Activated CD8-positive, alpha-beta T cell treated with anti-CD3 and anti-CD28 coated beads, Interleukin-2, amount 10 ng/mL, durations not matched to agents 7 days and 5 days (primary cell): ENCODE results near the gene ATP7B. TPM values are rescaled to one million over a fixed set of nuclear protein-coding genes. Genes with fewer than 3 reads are reported as not detected.
A peak's percentile ranks its signal among the peaks of the same experiment; 100 is the strongest.

ENCODE experiments used
- ATAC-seq: fragments of 150-1000 bp; cut with Tn5 transposase; one replicate; pipeline ENCODE4 v1.10.0; 2021; ENCODE audit warnings: moderate library complexity
- CTCF ChIA-PET: fragments of 350-600 bp; sonication (Branson Sonifier 250); formaldehyde crosslinking; loops from one replicate; lab custom pipeline; 2021; ENCODE audit warnings: antibody characterized with exemption; lab: Charles Lee
- POLR2A ChIA-PET: fragments of 350-600 bp; sonication (Branson Sonifier 250); formaldehyde crosslinking; loops from one replicate; lab custom pipeline; 2021; ENCODE audit warnings: antibody characterized with exemption; lab: Charles Lee
- DNase-seq: peaks from one replicate; pipeline ENCODE4 v3.0.0-alpha.2; 2020
- H3K27ac Mint-ChIP-seq: one replicate; pipeline ENCODE4 v1.8.0; 2021; ENCODE audit warnings: mild to moderate bottlenecking, mixed read lengths
- H3K27me3 Mint-ChIP-seq: one replicate; pipeline ENCODE4 v1.8.0; 2021; ENCODE audit warnings: low read depth, mixed read lengths
- H3K36me3 Mint-ChIP-seq: one replicate; pipeline ENCODE4 v1.8.0; 2021; ENCODE audit warnings: low read depth, mixed read lengths
- H3K4me1 Mint-ChIP-seq: one replicate; pipeline ENCODE4 v1.8.0; 2021; ENCODE audit warnings: low read depth, mixed read lengths
- H3K4me3 Mint-ChIP-seq: one replicate; pipeline ENCODE4 v1.8.0; 2021; ENCODE audit warnings: mild to moderate bottlenecking, mixed read lengths
- H3K9me3 Mint-ChIP-seq: one replicate; pipeline ENCODE4 v1.8.0; 2022; ENCODE audit warnings: mixed read lengths; ENCODE audit not compliant: insufficient read depth
- total RNA-seq, 2 experiments: library from RNA; stranded (reverse); gene quantifications; one replicate each; pipeline ENCODE4 v1.2.3, GENCODE V29; 2021

ATP7B gene
- total RNA-seq, 2 experiments from 2014 or later, result 0.29 to 0.37 TPM

DNA sequence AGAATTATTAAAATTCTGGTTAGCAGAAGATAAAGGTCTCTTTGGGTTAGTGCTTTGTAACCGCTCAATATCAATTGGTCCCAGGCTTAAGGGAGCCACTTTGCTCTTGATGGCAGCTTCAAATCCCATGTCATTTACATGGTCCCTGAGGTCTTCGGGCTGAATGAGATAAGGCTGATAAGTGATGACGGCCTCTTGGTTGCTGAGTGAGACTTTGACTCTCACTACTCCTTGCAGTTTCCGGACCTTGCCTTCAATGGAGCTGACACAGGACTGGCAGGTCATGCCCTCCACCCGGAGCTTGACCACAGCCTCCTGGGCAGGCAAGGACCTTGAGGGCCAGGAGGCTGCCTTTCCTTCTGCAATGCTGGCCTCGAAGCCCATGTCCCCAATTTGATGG lies 36.8 kb downstream of the ATP7B start:
- Mint-ChIP-seq H3K27me3 (no peaks in the 10 kb centered on the region), H3K27ac (no peak overlapping the region), H3K4me1 (peaks cover 18% of the 10 kb centered on the region), H3K9me3 (no peaks in the 10 kb centered on the region), H3K4me3 (no peak overlapping the region), H3K36me3 (no peaks in the 10 kb centered on the region)
- no peak for DNase-seq
- CTCF ChIA-PET, result interaction anchor here (1.1 kb wide), 1 partner anchor 27 kb away, joined by 4 read pairs; no protein-coding TSS in a partner anchor
- POLR2A ChIA-PET, result no interaction called here
- no peak for ATAC-seq

DNA sequence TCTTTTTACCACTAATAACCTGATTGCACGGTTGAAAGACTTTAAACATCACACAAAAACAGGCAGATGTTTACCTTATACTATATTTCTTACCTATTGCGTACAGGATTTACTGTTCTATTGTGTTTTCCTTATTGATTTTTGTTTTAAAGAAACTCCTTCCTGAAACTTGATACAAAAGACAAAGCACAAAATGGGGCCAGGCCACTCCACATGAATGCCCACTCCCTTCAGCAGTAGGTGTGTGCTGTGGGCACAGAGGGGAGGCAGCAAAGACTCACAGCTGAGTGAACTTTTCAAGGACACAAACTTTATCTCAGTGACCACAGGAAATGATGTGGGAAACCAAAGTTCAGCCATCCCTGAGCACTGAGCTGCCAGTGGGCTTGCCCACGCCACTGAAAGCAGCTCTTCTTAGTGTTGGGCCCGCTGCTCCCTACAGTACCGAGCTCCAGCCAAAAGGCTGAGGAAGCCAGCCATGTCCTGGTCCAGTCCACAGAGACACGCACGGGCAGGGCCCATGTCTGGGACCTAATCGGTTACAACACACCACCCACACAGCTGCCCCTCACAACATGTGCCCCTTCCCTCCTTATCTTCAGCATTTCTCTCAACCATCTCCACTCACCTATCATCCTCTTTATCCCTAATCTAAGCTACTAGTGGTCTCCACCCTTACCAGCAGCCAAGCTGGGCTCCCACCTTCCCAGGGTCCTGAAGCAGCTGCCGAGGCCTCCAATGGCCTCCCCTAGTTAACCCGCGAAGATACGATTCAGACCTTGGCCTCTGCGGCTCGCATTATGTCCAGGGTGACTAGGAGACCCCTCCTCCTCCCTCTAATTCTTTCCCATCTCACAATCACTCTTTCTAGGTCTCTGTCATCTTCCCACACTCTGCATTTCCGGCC lies 39.5 kb downstream of the ATP7B start:
- ATAC-seq (no peak), DNase-seq (no peak)
- Mint-ChIP-seq H3K4me1 (peaks cover 33% of the 10 kb centered on the region), H3K9me3 (no peaks in the 10 kb centered on the region), H3K27me3 (no peaks in the 10 kb centered on the region), H3K27ac (no peak overlapping the region), H3K36me3 (no peaks in the 10 kb centered on the region), H3K4me3 (no peak overlapping the region)
- POLR2A ChIA-PET, result interaction anchor here (0.5 kb wide), 1 partner anchor 297 kb away, joined by 3 read pairs; no protein-coding TSS in a partner anchor
- CTCF ChIA-PET, result interaction anchor here (1.4 kb wide), 2 partner anchors 69 to 79 kb away, joined by 3 read pairs; no protein-coding TSS in a partner anchor

- ChIA-PET POLR2A (no interaction called here), CTCF (interaction anchor here (1.4 kb wide), 1 partner anchor 77 kb away, joined by 3 read pairs; no protein-coding TSS in a partner anchor)
- H3K27me3 Mint-ChIP-seq, result peaks cover 1% of the 10 kb centered on the region
- ATAC-seq (peak; percentile 53), DNase-seq (peak; percentile 36)
- no peaks in the 10 kb centered on the region for H3K9me3 Mint-ChIP-seq
- no peak overlapping the region for H3K4me3 Mint-ChIP-seq
- H3K4me1 Mint-ChIP-seq, result peaks cover 41% of the 10 kb centered on the region
- H3K27ac Mint-ChIP-seq, result no peak overlapping the region
- H3K36me3 Mint-ChIP-seq, result no peaks in the 10 kb centered on the region
These were observed 40.9 kb downstream of the ATP7B start for GRCh38 chr13:51970349-51970748.

GRCh38 chr13:51967482-51968446 lies 43.5 kb downstream of the ATP7B start:
- H3K9me3 Mint-ChIP-seq, result no peaks in the 10 kb centered on the region
- H3K36me3 Mint-ChIP-seq, result no peaks in the 10 kb centered on the region
- ChIA-PET POLR2A (interaction anchor here (0.6 kb wide), 1 partner anchor 189 kb away, joined by 3 read pairs; no protein-coding TSS in a partner anchor), CTCF (interaction anchor here (1.1 to 1.2 kb wide), 2 partner anchors 152 kb away, joined by 3 read pairs; no protein-coding TSS in a partner anchor)
- ATAC-seq (no peak), DNase-seq (no peak)
- H3K27ac Mint-ChIP-seq, result peak overlapping the region; percentile 51
- H3K4me3 Mint-ChIP-seq, result no peak overlapping the region
- H3K4me1 Mint-ChIP-seq, result peaks cover 41% of the 10 kb centered on the region
- peaks cover 3% of the 10 kb centered on the region for H3K27me3 Mint-ChIP-seq

- H3K4me1 Mint-ChIP-seq, result peaks cover 50% of the 10 kb centered on the region
- H3K4me3 Mint-ChIP-seq, result no peak overlapping the region
- no peaks in the 10 kb centered on the region for H3K9me3 Mint-ChIP-seq
- DNase-seq, result no peak
- ChIA-PET CTCF (interaction anchor here (0.7 to 1.3 kb wide), 2 partner anchors 10 to 12 kb away, joined by 3 read pairs; no protein-coding TSS in a partner anchor), POLR2A (no interaction called here)
- no peak overlapping the region for H3K27ac Mint-ChIP-seq
- no peak for ATAC-seq
- no peaks in the 10 kb centered on the region for H3K36me3 Mint-ChIP-seq
- H3K27me3 Mint-ChIP-seq, result peaks cover 3% of the 10 kb centered on the region
These were observed 45.1 kb downstream of the ATP7B start for GRCh38 chr13:51966186-51966585.

DNA sequence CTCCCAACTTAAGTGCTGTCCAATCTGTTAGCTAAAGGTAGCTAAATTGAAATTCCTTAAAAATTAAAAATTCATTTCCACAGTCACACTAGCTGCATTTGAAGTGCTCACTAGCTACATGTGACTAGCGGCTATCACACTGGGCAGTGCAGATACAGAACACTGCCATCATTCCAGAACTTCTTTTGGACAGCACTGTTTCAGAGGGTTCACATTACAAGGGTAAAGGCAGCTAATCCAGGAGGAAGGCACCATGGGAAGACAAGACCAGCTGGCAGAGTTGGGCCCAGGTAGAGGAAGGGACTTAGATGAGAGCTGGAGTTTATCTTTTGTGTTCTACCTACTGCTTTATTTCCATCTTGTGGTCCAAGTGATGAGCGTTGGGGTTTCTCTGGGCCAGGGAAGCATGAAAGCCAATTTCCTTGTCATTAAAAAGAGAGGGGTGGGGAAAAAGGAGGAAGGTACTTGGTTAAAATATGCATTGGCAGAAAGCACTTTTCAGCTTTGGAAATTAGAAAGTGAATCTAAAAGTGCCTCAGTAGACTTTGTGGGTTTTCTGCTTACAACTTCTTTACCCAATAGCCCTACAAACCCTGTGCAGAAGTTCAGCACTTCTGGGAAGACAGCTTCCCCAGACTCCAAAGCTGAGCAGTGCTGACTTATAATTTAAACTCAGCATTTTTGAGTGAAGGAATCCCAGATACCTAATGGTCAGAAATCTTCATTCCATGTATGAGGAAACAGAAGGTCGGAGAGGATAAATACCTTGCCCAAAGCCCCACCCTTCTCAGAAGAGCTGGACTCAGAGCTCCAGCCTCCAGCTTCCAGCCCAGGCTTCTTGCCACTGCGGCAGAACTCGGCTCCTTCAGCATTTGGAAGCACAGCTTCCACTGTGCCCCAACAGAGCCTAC lies 49.5 kb downstream of the ATP7B start:
- POLR2A ChIA-PET, result no interaction called here
- peaks cover 3% of the 10 kb centered on the region for H3K27me3 Mint-ChIP-seq
- peak overlapping the region; percentile 4 for H3K27ac Mint-ChIP-seq
- H3K36me3 Mint-ChIP-seq, result no peaks in the 10 kb centered on the region
- ATAC-seq (peak; percentile 58), DNase-seq (no peak)
- CTCF ChIA-PET, result interaction anchor here (1.2 to 2.2 kb wide), 2 partner anchors 41 to 147 kb away, joined by 3 to 8 read pairs; no protein-coding TSS in a partner anchor
- peaks cover 38% of the 10 kb centered on the region for H3K4me1 Mint-ChIP-seq
- H3K4me3 Mint-ChIP-seq, result no peak overlapping the region
- H3K9me3 Mint-ChIP-seq, result no peaks in the 10 kb centered on the region

DNA sequence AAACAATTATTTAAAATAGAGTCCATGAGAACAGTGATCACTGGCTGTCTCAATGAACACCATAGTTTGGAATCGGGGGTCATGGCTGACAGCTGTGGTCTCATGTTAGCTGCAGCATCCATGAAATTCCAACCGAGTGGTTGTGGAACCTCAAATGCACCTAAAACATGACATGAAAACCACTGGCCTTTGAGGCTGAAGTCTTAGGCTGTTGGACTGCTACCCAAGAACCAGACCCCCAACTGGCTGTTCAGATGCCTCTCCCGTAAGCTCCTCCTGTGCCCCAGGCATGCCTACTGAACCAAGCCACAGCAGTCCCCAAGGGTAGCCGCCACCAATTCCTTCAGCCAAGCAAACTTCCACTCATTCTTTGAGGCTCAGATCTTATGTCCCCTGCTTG lies 50.5 kb downstream of the ATP7B start:
- no peak for DNase-seq
- no peak for ATAC-seq
- no peak overlapping the region for H3K4me3 Mint-ChIP-seq
- no peak overlapping the region for H3K27ac Mint-ChIP-seq
- H3K4me1 Mint-ChIP-seq, result peaks cover 38% of the 10 kb centered on the region
- H3K27me3 Mint-ChIP-seq, result peaks cover 3% of the 10 kb centered on the region
- no peaks in the 10 kb centered on the region for H3K36me3 Mint-ChIP-seq
- CTCF ChIA-PET, result interaction anchor here (1.2 to 2.2 kb wide), 4 partner anchors 42 to 673 kb away, joined by 3 to 8 read pairs (median 3); no protein-coding TSS in a partner anchor
- H3K9me3 Mint-ChIP-seq, result no peaks in the 10 kb centered on the region
- POLR2A ChIA-PET, result no interaction called here

DNA sequence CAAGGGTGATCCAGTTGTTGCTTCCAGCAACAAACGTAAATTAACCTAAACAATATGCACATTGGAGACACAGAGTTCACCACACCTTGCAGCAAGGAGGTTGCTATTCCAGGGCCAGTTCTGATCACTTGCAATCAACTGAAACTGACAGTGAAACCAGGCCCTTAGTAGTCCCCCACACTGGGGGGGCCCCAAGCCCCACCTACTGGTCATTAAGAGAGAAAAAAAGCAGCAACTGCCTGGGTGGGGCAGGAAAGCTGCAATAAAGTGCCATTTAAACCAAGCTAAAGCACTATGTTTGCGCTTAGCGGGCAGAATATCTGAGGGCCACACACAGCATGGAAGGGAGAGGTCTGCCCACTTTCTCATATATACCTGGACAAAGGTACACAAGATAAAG lies 51.5 kb downstream of the ATP7B start:
- no peaks in the 10 kb centered on the region for H3K27me3 Mint-ChIP-seq
- DNase-seq, result peak; percentile 31
- H3K36me3 Mint-ChIP-seq, result no peaks in the 10 kb centered on the region
- ATAC-seq, result no peak
- peaks cover 41% of the 10 kb centered on the region for H3K4me1 Mint-ChIP-seq
- ChIA-PET POLR2A (no interaction called here), CTCF (interaction anchor here (1.2 kb wide), 2 partner anchors 47 to 672 kb away, joined by 3 read pairs; no protein-coding TSS in a partner anchor)
- H3K9me3 Mint-ChIP-seq, result no peaks in the 10 kb centered on the region
- peak overlapping the region; percentile 21 for H3K27ac Mint-ChIP-seq
- no peak overlapping the region for H3K4me3 Mint-ChIP-seq

DNA sequence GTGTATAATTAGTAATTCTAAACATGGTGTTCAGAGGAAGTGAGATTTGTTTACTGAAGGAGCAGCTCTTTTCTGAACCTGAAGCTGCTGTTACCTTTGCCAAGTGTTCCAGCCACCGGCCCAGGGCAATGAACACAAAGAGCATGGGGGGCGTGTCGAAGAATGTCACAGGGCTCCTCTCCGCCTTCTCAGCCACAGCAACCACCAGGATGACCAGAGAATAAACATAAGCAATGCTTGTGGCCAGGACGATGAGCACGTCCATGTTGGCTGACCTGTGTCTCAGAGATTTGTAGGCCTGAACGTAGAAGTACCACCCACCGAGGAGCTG lies 53.1 kb downstream of the ATP7B start:
- Mint-ChIP-seq H3K4me1 (peaks cover 49% of the 10 kb centered on the region), H3K27ac (peak overlapping the region; percentile 32), H3K4me3 (no peak overlapping the region), H3K36me3 (no peaks in the 10 kb centered on the region), H3K27me3 (no peaks in the 10 kb centered on the region), H3K9me3 (no peaks in the 10 kb centered on the region)
- ChIA-PET POLR2A (no interaction called here), CTCF (no interaction called here)
- ATAC-seq, result no peak
- no peak for DNase-seq

GRCh38 chr13:51957377-51958216 lies 53.7 kb downstream of the ATP7B start:
- ChIA-PET POLR2A (no interaction called here), CTCF (interaction anchor here (1.1 kb wide), 1 partner anchor 62 kb away, joined by 3 read pairs; no protein-coding TSS in a partner anchor)
- H3K9me3 Mint-ChIP-seq, result no peaks in the 10 kb centered on the region
- H3K36me3 Mint-ChIP-seq, result no peaks in the 10 kb centered on the region
- H3K4me1 Mint-ChIP-seq, result peaks cover 50% of the 10 kb centered on the region
- DNase-seq, result no peak
- no peak overlapping the region for H3K4me3 Mint-ChIP-seq
- no peak overlapping the region for H3K27ac Mint-ChIP-seq
- ATAC-seq, result no peak
- H3K27me3 Mint-ChIP-seq, result no peaks in the 10 kb centered on the region
